ENCODE results near the gene RANBP9. TPM values are rescaled to one million over a fixed set of nuclear protein-coding genes. Genes with fewer than 3 reads are reported as not detected.
A peak's percentile ranks its signal among the peaks of the same experiment; 100 is the strongest.

RANBP9 gene
- total RNA-seq, 1 donor from 2014 or later: 57.0 TPM

- DNase-seq (ENCODE audit: low read depth): no peak
Measured at GRCh38 chr6:13604135-13604534, 107.5 kb downstream of the RANBP9 start.

DNA sequence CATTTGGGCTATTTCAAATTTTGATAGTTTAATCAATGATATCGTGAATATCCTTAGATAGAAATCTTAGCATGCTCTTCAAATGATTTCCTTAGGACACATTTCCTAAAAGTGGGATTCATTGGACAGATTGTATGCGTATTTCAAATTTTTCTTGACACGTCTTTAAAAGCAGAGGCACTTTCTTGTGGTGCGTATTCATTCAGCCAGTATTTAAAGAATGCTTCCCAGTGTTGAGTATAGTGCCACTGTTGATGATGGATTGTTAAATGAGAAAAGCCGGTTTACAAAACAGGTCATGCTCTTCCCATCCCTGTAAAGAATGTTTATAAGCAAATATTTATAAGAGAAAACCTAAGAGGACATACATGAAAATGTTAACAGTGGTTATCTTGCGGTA is 111.6 kb downstream of the RANBP9 start:
- no peak for DNase-seq (ENCODE audit: low read depth)

DNA sequence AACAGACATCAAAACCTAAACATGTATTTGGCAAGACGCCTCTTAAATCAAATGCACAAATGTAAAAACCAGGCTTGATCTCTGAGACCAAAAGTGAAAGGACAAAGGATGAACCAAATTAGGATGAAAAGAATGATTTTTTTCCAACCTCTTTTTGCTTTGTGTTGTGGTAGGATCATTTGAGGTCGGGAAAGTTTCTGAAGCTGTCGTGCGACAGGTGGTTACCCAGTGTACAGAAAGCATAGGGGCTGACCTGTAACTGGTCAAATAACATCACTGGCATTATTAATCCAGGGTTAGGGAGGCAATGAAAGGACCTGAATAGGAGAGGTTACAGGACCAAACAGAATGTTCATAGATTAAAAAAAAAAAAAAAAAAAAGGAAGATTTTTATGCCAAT is 114.6 kb downstream of the RANBP9 start:
- no peak for DNase-seq (ENCODE audit: low read depth)

DNA sequence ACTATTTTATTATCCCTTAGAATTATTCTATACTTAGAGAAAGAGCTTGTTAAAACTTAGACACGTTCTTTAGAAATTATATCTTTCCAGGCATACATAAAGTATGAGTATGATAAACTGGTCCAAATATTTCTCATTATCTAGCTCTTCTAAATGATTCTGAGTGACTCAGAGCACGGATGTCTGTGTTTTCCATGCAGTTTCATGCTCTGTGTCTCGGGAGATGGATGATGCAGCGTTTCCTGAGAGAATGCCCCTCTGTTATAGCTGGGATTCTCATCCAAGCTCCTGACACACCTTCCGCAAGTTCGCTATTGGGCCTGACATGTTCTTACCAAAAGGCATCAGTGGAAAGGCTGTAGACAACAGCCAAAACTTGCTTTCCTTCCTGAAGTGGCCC is 117.9 kb downstream of the RANBP9 start:
- no peak for DNase-seq (ENCODE audit: low read depth)

GRCh38 chr6:13593103-13593502 is 118.5 kb downstream of the RANBP9 start:
- DNase-seq (ENCODE audit: low read depth): no peak

GRCh38 chr6:13591205-13591921 is 120.3 kb downstream of the RANBP9 start:
- DNase-seq (ENCODE audit: low read depth): no peak

DNA sequence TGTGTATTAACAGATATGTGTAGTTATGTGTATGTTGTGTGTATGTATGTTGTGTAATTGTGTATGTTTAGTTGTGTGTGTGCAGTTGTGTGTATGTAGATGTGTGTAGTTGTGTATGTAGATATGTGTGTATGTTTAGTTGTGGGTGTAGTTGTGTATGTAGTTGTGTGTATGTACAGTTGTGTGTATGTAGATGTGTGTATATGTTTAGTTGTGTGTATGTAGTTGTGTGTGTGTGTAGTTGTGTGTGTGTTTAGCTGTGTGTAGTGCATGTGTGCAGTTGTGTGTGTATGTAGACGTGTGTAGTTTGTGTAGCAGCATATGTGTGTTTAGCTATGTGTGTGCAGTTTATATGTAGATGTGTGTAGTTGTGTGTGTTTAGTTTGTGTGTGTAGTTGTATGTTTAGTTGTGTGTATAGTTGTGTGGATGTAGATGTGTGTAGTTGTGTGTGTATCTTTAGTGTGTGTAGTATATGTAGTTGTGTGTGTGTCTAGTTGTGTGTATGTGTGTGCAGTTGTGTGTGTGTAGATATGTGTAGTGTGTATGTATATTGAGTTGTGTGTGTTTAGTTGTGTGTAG is 121.0 kb downstream of the RANBP9 start:
- DNase-seq (ENCODE audit: low read depth): no peak

DNA sequence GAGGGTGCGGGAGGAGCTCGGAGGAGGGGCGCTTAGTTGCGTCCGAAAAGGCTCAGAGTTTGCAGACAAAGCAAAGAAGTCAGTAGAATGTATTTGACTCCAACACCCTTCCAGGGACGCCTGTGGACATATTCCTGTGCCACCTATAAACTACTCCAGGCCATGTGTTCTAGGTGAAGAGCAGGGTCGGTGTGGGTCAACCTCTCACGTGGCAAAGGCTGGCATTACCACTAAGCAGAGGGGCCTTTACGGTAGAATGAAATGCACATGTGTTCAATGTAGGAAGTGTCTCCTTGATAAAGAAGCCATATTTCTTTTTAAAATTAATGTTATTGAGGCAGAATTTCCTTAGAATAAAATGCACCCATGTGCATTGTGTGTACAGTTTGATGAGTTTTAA is 121.8 kb downstream of the RANBP9 start:
- DNase-seq (ENCODE audit: low read depth): no peak

- DNase-seq (ENCODE audit: low read depth): no peak
Measured at GRCh38 chr6:13586603-13587542, 124.8 kb downstream of the RANBP9 start.

GRCh38 chr6:13581700-13582229 is 129.9 kb downstream of the RANBP9 start:
- DNase-seq (ENCODE audit: low read depth): no peak

GRCh38 chr6:13579911-13580310 is 131.7 kb downstream of the RANBP9 start:
- no peak for DNase-seq (ENCODE audit: low read depth)

- no peak for DNase-seq (ENCODE audit: low read depth)
Measured at GRCh38 chr6:13577926-13578325, 133.7 kb downstream of the RANBP9 start.

GRCh38 chr6:13576017-13576416 is 135.6 kb downstream of the RANBP9 start:
- DNase-seq (ENCODE audit: low read depth): no peak

GRCh38 chr6:13575377-13575775 is 136.3 kb downstream of the RANBP9 start:
- DNase-seq (ENCODE audit: low read depth): no peak

DNA sequence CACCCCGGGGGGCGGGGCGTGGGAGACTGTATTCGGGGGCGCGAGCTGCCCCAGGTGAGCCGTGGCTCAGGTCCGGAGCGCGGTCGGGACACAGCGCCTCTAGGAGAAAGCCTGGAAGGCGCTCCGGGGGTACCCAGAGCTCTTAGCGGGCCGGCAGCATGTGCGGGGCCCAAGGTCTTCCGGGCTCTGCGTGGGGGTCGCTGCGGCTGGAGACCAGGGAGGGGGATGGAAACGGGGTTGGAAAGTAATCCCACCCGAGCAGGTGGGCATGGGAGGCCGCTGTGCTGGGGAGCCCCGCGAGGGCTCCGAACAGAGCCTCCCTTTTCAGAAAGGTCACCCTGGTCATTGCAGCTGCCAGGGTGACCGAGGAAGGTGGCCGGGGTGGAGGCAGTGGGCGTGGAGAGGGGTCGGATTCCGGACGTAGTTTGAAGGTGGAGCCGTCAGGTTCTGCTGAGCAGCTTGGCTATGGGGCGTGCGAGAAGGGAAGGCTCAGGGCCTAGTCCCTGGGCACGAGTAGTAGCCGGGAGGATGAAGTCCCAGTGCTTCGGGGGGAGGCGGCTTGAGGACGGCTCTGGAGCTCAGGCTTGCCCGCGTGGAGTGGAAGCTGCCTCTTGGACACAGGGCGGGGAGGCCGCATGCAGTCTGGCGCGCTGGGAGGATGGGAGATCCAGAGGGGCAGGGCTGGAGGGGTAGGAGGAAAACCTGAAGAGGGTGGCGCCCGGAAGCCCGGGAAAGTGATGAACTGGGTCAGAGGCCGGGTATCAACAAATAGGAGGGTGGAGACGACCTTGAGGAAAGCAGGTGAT is 136.9 kb downstream of the RANBP9 start, which contains the start of gene SIRT5:
Gene SIRT5, plus strand, starts transcription at position 31 of the 806 bp plus-strand sequence. CDS start 9,510 bp downstream, outside the sequence.
- DNase-seq (ENCODE audit: low read depth): peak; percentile 77

- DNase-seq (ENCODE audit: low read depth): peak; percentile 82
Measured at GRCh38 chr6:13574149-13574570, 137.5 kb downstream of the RANBP9 start.

DNA sequence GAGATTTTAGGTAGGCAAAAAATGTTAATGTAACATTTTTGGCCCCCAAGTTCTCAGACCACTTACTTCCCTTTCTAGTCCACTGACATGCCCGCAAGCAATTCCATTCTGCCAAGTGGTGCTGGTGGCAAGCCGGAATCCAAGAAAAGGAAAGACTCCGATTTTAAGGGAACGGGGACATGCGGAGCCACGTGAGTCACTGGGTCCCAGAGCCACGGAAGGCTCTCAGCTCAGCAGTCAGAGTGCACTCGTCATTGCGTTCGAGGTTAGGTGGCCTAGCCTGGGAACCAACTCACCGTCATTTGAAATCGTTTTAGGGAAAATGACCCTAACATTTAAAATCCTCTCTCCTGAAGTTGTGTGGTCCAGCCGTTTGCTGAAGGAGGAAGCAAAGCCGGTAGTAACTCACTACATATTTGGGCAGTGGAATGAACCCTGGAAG is 137.9 kb downstream of the RANBP9 start:
- DNase-seq (ENCODE audit: low read depth): peak; percentile 45

- DNase-seq (ENCODE audit: low read depth): no peak
Measured at GRCh38 chr6:13572951-13573654, 138.5 kb downstream of the RANBP9 start.

GRCh38 chr6:13572240-13572639 is 139.4 kb downstream of the RANBP9 start:
- DNase-seq (ENCODE audit: low read depth): no peak
